Measurements from ENCODE around the gene ZNF493.

ZNF493 gene

GRCh38 chr19:21396893-21397572, at the start of gene ZNF493:
ZNF493 (plus strand) TSS chr19:21397133; CDS start chr19:21397238, 105 bp downstream.
- DNase-seq = peak; percentile 92

- no peak for DNase-seq
These were observed 44.1 kb upstream of the ZNF493 start for GRCh38 chr19:21352830-21353229.

DNA sequence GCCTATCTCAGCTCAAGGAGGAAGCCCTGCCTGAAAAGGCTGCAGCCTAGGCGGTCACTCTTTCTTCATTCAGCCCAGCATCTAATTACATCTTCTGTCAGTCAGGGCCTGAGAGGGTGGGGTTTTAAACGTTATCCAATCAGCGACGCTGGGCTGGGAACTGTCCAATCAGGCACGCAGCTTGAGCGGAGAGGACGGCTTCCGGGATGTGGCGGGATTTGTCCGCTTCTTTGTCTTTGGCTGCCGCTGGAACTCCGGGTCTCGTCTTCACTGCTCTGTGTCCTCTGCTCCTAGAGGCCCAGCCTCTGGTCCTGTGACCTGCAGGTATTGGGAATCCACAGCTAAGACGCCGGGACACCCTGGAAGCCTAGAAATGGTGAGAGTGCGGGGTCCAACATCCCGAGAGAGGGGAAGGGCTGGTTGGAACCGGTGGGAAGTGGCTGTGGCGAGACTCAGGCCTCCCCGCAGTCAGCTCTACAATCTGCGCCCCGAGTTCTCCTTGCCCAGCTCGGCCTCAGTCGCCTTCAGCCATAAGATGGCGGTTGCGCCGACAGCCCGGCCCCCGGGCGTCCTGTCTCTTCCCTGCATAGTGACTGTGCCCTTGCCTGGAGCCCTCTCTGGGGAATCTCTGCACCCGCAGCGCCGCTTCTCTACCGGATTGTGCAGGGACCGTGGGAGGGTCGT, 38.0 kb upstream of the ZNF493 start, which contains the start of gene ZNF738:
ZNF738 (plus strand) TSS at position 233 of the 684 bp plus-strand sequence; CDS start at position 374, 141 bp downstream.
- peak; percentile 93 for DNase-seq

GRCh38 chr19:21362291-21362690, 34.6 kb upstream of the ZNF493 start:
- no peak for DNase-seq

GRCh38 chr19:21383980-21384582, 12.9 kb upstream of the ZNF493 start:
- DNase-seq = no peak

DNA sequence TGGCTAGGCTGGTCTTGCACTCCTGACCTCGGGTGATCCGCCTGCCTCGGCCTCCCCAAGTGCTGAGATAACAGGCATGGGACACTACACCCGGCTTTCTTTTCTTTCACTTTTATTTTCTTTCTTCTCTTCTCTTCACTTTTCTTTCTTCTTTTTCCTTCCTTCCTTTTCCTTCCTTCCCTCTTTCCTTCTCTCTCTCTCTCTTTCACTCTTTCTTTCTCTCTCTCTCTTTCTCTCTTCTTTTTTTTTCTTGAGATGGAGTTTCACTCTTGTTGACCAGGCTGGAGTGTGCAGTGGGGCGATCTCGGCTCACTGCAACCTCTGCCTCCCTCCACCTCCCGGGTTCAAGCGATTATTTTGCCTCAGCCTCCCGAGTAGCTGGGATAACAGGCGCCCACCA, 812 bp upstream of the ZNF493 start:
- DNase-seq = no peak

DNA sequence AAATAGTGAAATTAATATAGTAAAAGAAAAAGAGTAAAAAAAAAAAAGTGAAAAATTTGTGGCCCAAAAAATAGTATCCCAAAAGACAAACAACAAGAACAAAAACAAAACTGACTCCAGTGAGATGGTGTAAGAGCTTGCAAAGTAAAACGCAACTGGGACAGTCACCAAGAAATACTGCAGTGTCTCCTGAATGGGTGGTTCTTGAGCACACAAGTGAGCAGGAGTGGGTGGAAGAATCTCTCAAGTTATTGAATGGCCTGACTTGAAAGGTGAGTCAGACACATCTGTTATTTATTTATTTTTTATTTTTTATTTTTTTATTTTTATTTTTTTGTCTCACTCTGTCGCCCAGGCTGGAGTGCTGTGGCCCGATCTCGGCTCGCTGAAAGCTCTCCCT, 1.9 kb downstream of the ZNF493 start:
- DNase-seq = no peak

- no peak for DNase-seq
These were observed 5.5 kb downstream of the ZNF493 start for GRCh38 chr19:21402303-21402985.

DNA sequence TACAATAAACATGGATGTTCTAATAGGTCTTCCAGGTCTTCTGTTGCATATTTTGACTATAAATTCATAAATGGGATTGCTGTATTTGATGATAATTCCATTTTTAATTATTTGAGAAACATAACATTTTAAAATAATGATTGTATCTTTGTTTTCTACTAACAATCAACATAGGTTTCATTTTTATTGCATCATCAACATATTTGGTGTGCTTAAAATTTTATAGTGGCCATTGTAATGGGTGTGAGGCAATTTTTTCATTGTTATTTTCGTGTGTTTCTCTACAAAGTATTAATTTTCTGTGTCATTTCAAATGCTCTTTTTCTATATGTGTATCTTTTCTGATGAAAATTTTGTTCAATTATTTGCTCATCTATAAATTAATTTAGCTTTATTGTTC, 13.2 kb downstream of the ZNF493 start:
- no peak for DNase-seq

GRCh38 chr19:21422244-21422643, 25.3 kb downstream of the ZNF493 start:
- no peak for DNase-seq

- DNase-seq = no peak
These were observed 26.4 kb downstream of the ZNF493 start for GRCh38 chr19:21423057-21424041.

- DNase-seq = no peak
These were observed 33.7 kb downstream of the ZNF493 start for GRCh38 chr19:21430675-21431074.

GRCh38 chr19:21432590-21432989, 35.7 kb downstream of the ZNF493 start:
- DNase-seq = no peak

- DNase-seq = no peak
These were observed 37.6 kb downstream of the ZNF493 start for GRCh38 chr19:21434516-21434915.

GRCh38 chr19:21434967-21435544, 38.1 kb downstream of the ZNF493 start:
- no peak for DNase-seq

GRCh38 chr19:21439201-21439751, 42.3 kb downstream of the ZNF493 start:
- DNase-seq = no peak

DNA sequence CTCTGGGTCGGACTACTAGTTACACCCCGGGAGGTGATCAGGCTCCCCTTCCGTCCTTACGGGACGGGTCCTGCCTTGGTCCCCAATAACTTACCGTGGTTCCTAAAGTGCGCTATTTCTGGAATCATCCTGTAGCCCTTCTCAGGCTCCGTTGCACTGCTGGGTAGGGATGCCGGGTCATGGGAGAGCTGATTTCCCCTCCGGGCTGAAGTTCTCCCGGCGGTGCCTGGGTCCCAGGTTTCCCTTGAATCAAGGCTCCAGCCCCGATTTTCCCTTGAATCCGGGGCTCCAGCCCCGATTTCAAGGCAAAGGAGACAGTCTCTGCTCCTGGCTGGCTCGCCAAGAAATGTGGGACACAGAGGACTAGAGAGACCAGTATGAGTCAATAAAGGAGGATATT, 43.4 kb downstream of the ZNF493 start:
- DNase-seq = no peak

GRCh38 chr19:21451187-21451586, 54.3 kb downstream of the ZNF493 start:
- DNase-seq = no peak

- no peak for DNase-seq
These were observed 58.0 kb downstream of the ZNF493 start for GRCh38 chr19:21454901-21455300.

DNA sequence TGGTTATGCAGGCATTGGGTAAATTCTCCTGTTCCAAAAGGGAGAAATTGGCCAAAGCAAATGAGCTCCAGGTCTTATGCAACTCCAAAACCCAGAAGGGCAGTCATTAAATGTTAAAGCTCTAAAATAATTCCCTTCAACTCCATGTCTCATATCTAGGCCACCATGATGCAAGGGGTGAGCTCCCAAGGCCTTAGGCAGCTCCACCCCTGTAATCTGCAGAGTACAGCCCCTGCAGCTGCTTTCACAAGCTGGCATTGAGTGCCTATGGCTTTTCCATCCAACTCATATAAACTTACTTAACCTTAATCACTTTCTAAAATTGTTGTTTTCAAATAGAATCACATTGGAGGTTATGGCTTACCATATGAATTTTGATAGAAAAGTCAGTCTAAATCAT, 63.8 kb downstream of the ZNF493 start:
- no peak for DNase-seq

DNA sequence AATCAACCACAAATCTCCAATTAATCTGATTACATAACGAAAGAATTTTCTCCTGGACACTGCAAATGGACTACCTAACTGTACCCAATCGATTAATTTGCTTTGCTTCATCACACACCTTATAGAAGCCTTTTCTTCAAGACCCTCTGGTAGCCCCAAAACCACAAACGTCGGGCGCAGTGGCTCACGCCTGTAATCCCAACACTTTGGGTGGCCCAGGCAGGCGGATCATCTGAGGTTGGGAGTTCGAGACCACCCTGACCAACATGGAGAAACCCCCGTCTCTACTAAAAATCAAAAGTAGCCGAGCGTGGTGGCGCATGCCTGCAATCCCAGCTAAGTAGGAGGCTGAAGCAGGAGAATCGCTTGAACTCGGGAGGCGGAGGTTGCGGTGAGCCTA, 65.6 kb downstream of the ZNF493 start:
- no peak for DNase-seq
